NCI-H2081 (cell line): ENCODE results near the gene SENP2.
A peak's percentile ranks its signal among the peaks of the same experiment; 100 is the strongest.
"Not testable (repeated sequence)": the region's sequence is repeated elsewhere in the genome, so short reads cannot be mapped to it uniquely, and the experiment has no call there.

ENCODE experiments used
- DNase-seq, 2 experiments: peaks; one replicate each; lab custom pipeline; 2025; lab: John Stamatoyannopoulos, UW

Gene SENP2

GRCh38 chr3:185585859-185586685, at the start of gene SENP2:
TSS of gene SENP2 (plus strand) at chr3:185586295. CDS start at chr3:185586414, 119 bp downstream.
- DNase-seq: peak; percentile 100

GRCh38 chr3:185537369-185537970, 48.6 kb upstream of the SENP2 start:
- peak in 1 of 2 experiments; percentile 13 for DNase-seq

- DNase-seq: no peak
These were observed 46.2 kb upstream of the SENP2 start for GRCh38 chr3:185539934-185540333.

- no peak for DNase-seq
These were observed 45.4 kb upstream of the SENP2 start for GRCh38 chr3:185540695-185541094.

- DNase-seq: peak in 1 of 2 experiments; percentile 31
These were observed 37.0 kb upstream of the SENP2 start for GRCh38 chr3:185549122-185549521.

DNA sequence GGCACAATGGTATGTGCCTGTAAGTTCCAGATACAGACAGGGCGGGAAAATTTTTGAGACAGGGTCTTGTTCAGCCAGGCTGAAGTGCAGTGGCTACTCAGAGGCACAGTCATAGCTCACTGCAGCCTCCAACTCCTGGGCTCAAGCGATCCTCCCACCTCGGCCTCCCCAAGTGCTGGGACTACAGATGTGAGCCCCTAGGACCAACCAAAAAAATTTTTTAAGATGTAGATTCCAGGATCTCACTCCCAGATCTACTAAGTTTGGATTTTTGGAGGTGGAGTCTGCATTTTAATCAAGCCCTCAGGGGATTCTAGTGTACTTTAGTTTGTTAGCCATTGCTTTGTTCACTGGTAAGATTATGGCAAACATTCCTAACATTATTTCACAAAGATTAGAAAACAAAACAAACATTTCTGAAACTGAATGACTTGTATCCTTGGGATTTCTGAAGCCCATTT, 36.4 kb upstream of the SENP2 start:
- DNase-seq: no peak

GRCh38 chr3:185552358-185552877, 33.7 kb upstream of the SENP2 start, which contains the start of gene LIPH:
TSS of gene LIPH (minus strand) at chr3:185552588. CDS start at chr3:185552471, 117 bp downstream.
- DNase-seq: peak in 1 of 2 experiments; percentile 26

GRCh38 chr3:185555101-185555501, 31.0 kb upstream of the SENP2 start:
- DNase-seq: no peak

DNA sequence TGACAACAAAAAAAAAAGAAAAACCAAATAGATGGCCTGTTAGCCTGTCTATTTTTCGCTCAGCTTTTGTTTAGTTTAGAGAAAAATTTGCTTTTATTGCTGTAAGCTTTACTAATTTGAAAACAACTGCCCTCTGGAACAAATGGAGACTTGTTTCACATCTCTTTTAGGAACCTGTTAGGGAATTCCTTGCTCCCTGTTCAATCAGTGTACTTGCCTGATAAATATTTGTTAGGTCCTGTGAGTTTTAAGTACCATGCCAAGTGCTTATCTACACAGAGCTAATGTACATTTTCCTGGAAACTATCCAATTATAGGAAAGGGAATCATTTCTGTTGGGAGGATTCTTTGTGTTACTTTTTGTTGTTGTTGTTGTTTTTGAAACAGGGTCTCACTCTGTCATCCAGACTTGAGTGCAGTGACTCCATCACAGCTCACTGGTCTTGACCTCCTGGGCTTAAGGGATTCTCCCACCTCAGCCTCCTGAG, 30.2 kb upstream of the SENP2 start:
- DNase-seq: no peak

DNA sequence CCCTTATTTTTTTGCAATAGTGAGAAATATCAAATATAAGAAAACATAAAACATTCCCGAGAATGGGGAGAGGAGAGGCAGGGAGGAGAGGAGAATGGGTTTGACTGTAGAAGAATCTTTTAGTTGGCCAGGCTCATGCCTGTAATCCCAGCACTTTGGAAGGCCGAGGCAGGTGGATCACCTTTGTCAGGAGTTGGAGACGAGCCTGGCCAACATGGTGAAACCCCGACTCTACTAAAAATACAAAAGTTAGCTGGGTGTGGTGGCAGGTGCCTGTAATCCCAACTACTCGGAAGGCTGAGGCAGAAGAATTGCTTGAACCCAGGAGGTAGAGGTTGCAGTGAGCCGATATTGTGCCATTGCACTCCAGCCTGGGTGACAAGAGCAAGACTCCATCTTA, 29.5 kb upstream of the SENP2 start:
- not testable (repeated sequence) for DNase-seq

GRCh38 chr3:185558395-185558794, 27.7 kb upstream of the SENP2 start:
- DNase-seq: no peak

DNA sequence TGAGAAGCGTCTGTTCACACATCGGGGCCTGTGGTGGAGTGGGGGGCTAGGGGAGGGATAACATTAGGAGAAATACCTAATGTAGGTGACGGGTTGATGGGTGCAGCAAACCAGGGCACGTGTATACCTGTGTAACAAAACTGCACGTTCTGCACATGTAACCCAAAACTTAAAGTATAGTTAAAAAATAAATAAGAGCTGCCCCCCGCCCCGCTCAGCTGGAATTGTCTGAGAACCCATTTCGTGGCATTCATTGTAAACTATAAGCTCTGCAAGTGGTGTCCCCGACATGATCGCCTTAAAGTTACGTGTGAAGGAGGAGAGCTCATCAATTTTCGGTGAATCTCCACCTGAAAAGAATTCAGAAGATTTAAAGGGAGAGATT, 26.4 kb upstream of the SENP2 start:
- DNase-seq: no peak

DNA sequence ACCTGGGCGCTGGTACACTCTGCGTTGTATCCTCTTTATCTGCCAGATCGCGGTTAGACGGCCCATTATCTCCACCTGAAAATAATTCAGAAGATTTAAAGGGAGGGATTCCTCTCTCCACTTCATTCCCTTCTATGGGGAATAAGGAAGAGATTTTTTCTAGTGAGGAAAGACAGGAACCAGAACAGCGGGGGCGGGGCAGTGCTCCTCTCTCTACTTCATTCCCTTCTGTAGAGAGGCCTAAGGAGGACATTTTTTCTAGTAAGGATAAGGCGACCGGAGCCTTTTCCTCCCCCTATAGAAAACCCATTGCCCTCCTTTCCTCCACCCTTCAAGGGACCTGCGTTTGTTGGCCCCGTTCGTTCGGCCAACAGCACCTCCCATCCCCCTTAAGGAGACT, 25.4 kb upstream of the SENP2 start:
- no peak for DNase-seq

GRCh38 chr3:185561374-185561943, 24.6 kb upstream of the SENP2 start:
- no peak for DNase-seq

DNA sequence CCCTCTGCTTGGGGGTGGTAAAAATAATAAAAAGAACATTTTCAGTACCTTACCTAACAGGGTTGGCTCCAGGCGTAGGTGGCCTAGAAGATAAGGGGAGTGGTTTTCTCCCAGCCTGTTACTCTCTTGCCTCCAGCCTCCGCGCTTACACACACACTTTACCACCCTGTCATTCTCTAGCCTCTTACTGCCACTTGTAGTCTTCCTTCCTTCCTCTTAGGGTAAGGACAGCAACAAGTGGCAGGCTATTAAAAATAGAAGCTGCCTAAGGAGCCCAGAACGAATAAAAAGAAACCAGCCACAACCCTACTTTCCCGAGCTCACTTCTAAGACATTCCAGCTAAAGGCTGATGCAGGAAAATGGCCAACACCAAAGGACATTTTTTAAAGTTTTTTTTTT, 24.1 kb upstream of the SENP2 start:
- DNase-seq: no peak

DNA sequence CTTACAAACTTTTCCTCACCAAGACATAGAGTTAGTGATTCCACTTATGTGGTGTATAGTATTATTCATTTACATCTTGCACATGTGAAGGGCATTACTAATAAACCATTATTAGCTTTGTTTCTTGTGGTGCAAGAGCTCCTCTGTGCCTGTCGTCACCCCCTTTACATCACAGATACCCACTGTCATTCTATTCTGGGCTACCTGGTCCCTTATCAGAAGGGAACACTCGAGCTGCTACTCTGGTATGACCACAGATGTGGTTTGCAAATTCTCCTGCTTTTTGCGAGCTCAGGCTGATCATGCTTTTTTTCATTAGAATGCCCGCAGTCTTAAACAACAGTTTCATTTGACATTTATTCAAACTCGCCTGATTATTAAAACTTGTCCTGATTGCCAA, 13.9 kb upstream of the SENP2 start:
- DNase-seq: no peak

GRCh38 chr3:185575108-185575869, 10.8 kb upstream of the SENP2 start:
- DNase-seq: peak; percentile 82 to 90

- DNase-seq: no peak
These were observed 3.9 kb upstream of the SENP2 start for GRCh38 chr3:185582236-185582635.

GRCh38 chr3:185582871-185583270, 3.2 kb upstream of the SENP2 start:
- DNase-seq: no peak

- no peak for DNase-seq
These were observed 2.2 kb upstream of the SENP2 start for GRCh38 chr3:185583925-185584324.

GRCh38 chr3:185584686-185585085, 1.4 kb upstream of the SENP2 start:
- DNase-seq: no peak

DNA sequence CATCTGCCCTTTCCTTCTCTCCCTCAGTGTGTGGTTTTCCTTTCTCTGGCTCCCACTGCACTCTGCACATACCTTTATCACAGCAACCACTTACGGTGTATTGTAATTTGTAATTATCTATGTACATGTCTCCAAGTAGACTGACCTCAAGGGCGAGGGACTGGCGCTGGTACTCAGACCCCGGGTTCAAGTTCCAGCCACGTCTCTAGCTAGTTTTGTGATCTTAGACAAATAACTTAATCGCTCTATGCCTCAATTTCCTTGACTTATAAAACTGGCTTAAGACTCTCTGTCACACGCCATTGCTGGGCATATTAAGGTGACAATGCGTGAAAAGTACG, 607 bp upstream of the SENP2 start:
- DNase-seq: no peak
